Glutamatergic neuron (in vitro differentiated cells): Measurements from ENCODE around the gene BMPR2. TPM values are rescaled to one million over a fixed set of nuclear protein-coding genes. Genes with fewer than 3 reads are reported as not detected.

Experiments used
- DNase-seq: peaks from one replicate; pipeline ENCODE4 v3.0.0; 2022
- H3K27ac Mint-ChIP-seq: one replicate; pipeline ENCODE4 v1.8.0; 2020; ENCODE audit warnings: mild to moderate bottlenecking, mixed read lengths, inconsistent platforms; ENCODE audit not compliant: unreplicated experiment
- H3K27me3 Mint-ChIP-seq: one replicate; pipeline ENCODE4 v1.8.0; 2020; ENCODE audit warnings: mild to moderate bottlenecking, moderate library complexity, mixed read lengths, inconsistent platforms; ENCODE audit not compliant: unreplicated experiment
- H3K36me3 Mint-ChIP-seq: one replicate; pipeline ENCODE4 v1.8.0; 2020; ENCODE audit warnings: mild to moderate bottlenecking, mixed read lengths, inconsistent platforms; ENCODE audit not compliant: unreplicated experiment
- H3K4me1 Mint-ChIP-seq: one replicate; pipeline ENCODE4 v1.8.0; 2020; ENCODE audit warnings: mild to moderate bottlenecking, low read depth, mixed read lengths, inconsistent platforms; ENCODE audit not compliant: unreplicated experiment
- H3K4me3 Mint-ChIP-seq: one replicate; pipeline ENCODE4 v1.8.0; 2020; ENCODE audit warnings: mild to moderate bottlenecking, mixed read lengths, inconsistent platforms; ENCODE audit not compliant: unreplicated experiment
- H3K9me3 Mint-ChIP-seq: one replicate; pipeline ENCODE4 v1.8.0; 2020; ENCODE audit warnings: mild to moderate bottlenecking, moderate library complexity, mixed read lengths, inconsistent platforms; ENCODE audit not compliant: unreplicated experiment
- total RNA-seq: library from RNA; stranded (reverse); fragmentation: NEBNext Ultra II Directional; extraction: Animal tissue kit (Norgen Biotek cat#: 25700); gene quantifications from one replicate; pipeline ENCODE4 v1.2.1, GENCODE V29; 2021; ENCODE audit not compliant: unreplicated experiment
- TF ChIP-seq, protein P1 (sequence below): fragments of 200-600 bp; sonication (generic); IDR thresholded peaks from one replicate; pipeline ENCODE4 v1.5.0; 2021; ENCODE audit not compliant: partially characterized antibody, unreplicated experiment

BMPR2 gene
- total RNA-seq, 1 donor from 2014 or later: 95.0 TPM

DNA sequence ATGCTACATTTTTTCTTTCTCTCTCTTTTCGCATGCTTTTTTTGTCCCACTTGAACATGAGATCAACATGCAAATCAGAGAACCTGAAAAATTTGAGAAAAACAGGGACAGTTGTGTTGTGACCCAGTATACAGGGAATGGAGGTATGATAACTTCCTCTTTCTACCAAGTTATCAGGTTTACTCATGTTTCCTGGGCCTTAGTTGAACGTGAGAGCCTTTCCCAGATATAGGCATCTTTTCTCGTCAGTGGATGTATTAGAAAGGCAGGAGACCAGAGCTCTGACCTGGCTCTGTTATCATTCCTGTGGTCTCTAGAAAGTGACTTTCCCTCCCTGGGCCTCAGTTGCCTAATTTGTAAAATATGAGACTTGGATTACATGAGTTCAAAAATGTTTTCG is 228.6 kb downstream of the BMPR2 start:
- no peaks in the 10 kb centered on the region for H3K27me3 Mint-ChIP-seq
- H3K36me3 Mint-ChIP-seq: no peaks in the 10 kb centered on the region
- no peak overlapping the region for H3K4me3 Mint-ChIP-seq
- no peak for DNase-seq
- no peaks in the 10 kb centered on the region for H3K9me3 Mint-ChIP-seq
- no peak overlapping the region for H3K27ac Mint-ChIP-seq
- TF ChIP-seq, protein P1, sequence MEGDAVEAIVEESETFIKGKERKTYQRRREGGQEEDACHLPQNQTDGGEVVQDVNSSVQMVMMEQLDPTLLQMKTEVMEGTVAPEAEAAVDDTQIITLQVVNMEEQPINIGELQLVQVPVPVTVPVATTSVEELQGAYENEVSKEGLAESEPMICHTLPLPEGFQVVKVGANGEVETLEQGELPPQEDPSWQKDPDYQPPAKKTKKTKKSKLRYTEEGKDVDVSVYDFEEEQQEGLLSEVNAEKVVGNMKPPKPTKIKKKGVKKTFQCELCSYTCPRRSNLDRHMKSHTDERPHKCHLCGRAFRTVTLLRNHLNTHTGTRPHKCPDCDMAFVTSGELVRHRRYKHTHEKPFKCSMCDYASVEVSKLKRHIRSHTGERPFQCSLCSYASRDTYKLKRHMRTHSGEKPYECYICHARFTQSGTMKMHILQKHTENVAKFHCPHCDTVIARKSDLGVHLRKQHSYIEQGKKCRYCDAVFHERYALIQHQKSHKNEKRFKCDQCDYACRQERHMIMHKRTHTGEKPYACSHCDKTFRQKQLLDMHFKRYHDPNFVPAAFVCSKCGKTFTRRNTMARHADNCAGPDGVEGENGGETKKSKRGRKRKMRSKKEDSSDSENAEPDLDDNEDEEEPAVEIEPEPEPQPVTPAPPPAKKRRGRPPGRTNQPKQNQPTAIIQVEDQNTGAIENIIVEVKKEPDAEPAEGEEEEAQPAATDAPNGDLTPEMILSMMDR: no peak
- no peaks in the 10 kb centered on the region for H3K4me1 Mint-ChIP-seq

DNA sequence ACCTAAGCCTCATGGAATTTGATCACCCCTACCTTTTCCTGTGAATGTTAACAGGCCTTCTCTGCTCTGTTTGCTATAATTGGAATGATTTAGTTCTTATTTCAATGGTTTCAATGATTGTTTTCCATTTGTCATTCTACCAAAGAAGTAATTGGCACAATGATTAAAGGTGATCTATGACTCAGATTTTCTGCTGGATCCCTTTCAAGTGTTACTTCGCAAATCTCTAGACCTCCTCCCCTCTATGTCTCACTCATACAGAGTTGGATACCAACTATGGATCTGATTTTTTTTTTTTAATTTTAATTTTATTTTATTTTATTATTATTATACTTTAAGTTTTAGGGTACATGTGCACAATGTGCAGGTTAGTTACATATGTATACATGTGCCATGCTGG is 229.0 kb downstream of the BMPR2 start:
- no peak for DNase-seq
- no peak overlapping the region for H3K27ac Mint-ChIP-seq
- TF ChIP-seq, protein P1: no peak
- no peak overlapping the region for H3K4me3 Mint-ChIP-seq
- H3K36me3 Mint-ChIP-seq: no peaks in the 10 kb centered on the region
- no peaks in the 10 kb centered on the region for H3K27me3 Mint-ChIP-seq
- H3K9me3 Mint-ChIP-seq: no peaks in the 10 kb centered on the region
- H3K4me1 Mint-ChIP-seq: no peaks in the 10 kb centered on the region

DNA sequence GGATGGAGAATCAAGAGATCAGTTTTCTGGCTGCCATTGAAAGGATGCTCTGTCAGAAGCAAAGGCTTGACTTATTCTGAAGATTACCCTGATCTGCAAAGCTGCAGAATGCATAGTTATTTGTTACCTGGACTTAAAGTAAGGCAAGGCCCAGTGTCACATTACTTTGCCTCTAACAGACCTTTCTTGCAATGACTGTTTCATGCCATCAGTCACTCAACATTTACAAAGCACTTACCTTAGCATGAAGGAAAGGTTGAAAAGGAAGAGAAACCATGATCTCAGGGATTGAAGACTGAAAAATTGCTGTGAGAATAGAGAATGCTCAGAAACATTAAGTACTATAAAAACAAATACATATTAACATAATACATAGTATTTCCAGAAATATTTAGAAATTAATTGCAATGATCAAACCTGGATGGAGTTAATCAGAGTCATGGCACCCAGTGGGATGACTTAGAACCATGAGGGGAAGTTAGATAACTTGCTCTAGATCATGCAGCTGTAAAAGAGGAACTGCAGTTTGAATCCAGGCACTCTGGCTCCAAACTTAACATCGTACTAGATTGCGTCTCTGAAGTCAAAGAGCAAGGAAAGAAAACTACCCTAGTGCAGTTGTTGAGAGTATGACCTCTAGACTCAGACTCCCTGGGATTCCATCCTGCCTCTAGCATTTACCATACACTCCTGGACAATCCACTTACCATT is 232.2 kb downstream of the BMPR2 start:
- no peaks in the 10 kb centered on the region for H3K9me3 Mint-ChIP-seq
- H3K27ac Mint-ChIP-seq: no peak overlapping the region
- H3K4me1 Mint-ChIP-seq: no peaks in the 10 kb centered on the region
- H3K4me3 Mint-ChIP-seq: no peak overlapping the region
- DNase-seq: no peak
- TF ChIP-seq, protein P1: no peak
- H3K27me3 Mint-ChIP-seq: no peaks in the 10 kb centered on the region
- no peaks in the 10 kb centered on the region for H3K36me3 Mint-ChIP-seq

DNA sequence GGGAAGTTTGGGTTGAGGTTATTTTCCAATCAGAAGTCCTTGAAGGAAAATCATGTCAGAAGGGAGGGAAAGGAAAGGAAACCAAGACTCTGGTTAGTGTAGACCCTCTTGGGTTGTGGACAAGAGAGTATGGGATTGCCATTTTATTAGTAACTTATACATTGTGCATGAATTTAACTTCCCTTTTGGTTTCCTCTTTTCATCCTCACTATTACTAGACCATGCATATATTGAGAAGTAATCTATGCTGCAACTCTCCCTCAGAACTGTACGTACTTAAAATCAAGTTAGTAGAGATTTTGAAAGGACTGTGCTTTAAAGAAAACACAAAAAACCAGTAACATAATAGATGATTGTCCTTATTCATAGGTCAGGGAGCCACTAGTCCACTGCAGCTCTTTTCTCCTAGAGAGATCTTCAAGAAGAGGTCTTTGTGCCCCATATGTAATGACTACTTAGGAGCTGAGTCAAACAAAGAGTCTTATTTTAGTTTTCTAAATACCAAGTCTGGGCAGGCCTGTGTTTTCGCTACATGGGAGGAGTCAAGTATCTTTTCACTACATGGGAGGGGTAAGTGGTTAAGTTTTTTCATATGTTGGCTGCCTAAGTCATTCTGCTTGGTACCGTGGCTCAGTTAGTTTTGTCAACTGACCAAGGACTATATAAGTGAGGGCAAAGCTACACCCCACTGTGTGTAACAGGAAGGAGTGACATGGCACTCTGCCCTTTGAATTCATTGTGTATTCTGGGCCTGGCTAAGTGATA is 233.4 kb downstream of the BMPR2 start:
- no peaks in the 10 kb centered on the region for H3K4me1 Mint-ChIP-seq
- H3K4me3 Mint-ChIP-seq: no peak overlapping the region
- H3K9me3 Mint-ChIP-seq: no peaks in the 10 kb centered on the region
- DNase-seq: no peak
- no peaks in the 10 kb centered on the region for H3K36me3 Mint-ChIP-seq
- TF ChIP-seq, protein P1: no peak
- H3K27ac Mint-ChIP-seq: no peak overlapping the region
- H3K27me3 Mint-ChIP-seq: no peaks in the 10 kb centered on the region

DNA sequence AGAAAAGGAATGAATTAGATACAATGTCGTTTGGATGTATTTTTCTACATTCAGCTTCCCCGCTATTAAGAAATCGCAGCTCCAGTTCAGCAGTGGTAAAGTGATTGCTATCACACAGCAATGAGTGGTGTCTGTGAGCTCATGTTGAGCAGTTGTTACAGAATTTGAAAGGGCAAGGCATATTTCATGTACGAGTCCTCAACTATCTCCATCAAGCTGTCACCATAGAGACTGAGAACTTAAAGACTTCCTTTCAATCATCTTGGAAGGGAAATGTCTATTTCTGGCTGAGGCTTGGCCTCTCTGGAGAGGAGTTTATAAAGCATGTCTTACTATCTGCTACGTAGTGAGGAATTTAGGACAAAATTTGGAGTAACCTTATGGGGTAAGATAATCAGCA is 234.3 kb downstream of the BMPR2 start:
- H3K9me3 Mint-ChIP-seq: no peaks in the 10 kb centered on the region
- no peaks in the 10 kb centered on the region for H3K36me3 Mint-ChIP-seq
- no peak overlapping the region for H3K4me3 Mint-ChIP-seq
- no peak for DNase-seq
- TF ChIP-seq, protein P1: no peak
- H3K4me1 Mint-ChIP-seq: no peaks in the 10 kb centered on the region
- H3K27me3 Mint-ChIP-seq: no peaks in the 10 kb centered on the region
- no peak overlapping the region for H3K27ac Mint-ChIP-seq
